ENCODE measurements around the gene CCDC51. TPM values are rescaled to one million over a fixed set of nuclear protein-coding genes. Genes with fewer than 3 reads are reported as not detected.

Gene CCDC51
- polyA plus RNA-seq, 4 donors: 11.1 to 22.6 (median 21.7) TPM

DNA sequence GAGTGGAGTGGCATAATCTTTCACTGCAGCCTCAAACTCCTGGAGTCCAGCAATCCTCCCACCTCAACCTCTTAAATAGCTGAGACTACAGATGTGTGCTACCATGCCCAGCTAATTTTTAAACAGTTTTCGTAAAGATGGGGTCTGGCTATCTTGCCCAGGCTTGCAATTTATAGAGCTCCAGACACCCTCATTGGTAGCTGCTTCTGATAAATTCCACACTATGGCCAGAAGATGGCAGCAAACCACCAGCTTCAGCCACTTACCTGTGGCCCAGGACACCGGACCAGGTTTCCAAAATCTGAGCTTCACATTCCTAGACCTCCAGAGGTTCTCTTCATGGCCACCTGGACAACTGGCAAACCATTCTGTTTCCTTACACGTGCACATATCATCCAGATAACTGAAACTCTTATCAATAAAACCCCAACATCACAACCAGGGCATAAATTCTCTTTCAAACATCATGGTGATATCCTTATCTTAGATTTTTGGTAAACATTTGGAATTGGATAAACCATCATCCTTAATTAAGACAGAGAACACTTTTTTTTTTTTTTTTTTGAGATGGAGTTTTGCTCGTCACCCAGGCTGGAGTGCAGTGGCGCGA lies 39.0 kb downstream of the CCDC51 start:
- H3K9me3 ChIP-seq (ENCODE audit: control insufficient read depth in 2 of 2, insufficient read depth in 1 of 2, low read depth in 1 of 2, low read length in 1 of 2): no peaks in the 10 kb centered on the region
- no peak overlapping the region for H3K27ac ChIP-seq (ENCODE audit: low read depth in 1 of 3, low read length in 2 of 3)
- no peaks in the 10 kb centered on the region for H3K4me1 ChIP-seq (ENCODE audit: control insufficient read depth in 3 of 3, insufficient read depth in 2 of 3, low read depth in 1 of 3, low read length in 2 of 3)
- DNase-seq: peak; percentile 79 to 82
- FAIRE-seq: no peak
- no peak overlapping the region for H3K4me3 ChIP-seq (ENCODE audit: low read depth in 1 of 3, low read length in 3 of 3)
- H3K27me3 ChIP-seq (ENCODE audit: control insufficient read depth in 3 of 3, insufficient read depth in 3 of 3, low read length in 3 of 3): no peaks in the 10 kb centered on the region
- H3K36me3 ChIP-seq (ENCODE audit: control insufficient read depth in 3 of 3, insufficient read depth in 2 of 3, low read depth in 1 of 3, low read length in 3 of 3): peaks cover 0 to 45% (median 7%) of the 10 kb centered on the region in 3 donors
- WGBS, 3 donors: 55 to 61% (median 57%) methylated on average over 6 of the region's 6 CpGs

DNA sequence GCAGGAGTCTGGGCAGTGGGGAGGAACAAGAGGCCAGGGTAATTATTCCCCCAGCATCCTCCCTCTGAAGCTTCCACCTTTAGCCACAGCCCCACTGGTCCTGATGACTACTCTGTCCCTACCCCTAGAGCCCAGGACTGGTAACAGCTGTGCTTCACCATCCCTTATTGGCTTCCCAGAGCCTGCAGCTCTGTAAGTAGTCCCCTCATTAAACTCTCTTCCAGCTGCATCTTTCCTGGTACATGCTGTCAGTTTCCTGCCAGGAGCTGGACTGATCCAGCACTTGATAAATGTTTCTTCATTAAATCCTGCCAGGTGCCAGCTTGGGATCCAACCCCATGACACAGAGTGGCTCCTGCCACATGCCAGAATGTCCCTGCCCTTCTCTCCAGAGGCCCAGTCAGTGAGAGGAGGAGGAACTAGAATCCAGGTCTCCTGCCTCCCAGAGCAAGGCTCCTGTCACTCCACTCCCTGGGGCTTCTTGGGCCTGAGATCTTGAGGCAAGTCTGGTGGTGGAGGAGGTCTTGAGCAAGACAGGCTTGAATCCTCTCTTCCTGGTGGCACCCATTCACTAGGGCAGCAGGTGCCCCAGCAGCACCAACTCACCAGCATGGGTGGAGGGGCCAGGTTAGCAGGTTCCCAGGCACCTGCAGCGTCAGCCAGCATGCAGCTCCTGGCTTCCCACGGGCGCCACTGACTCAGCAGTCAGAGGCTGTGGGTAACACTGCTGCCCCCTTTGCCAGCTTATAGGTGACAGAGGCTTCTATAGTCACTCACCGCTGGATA lies 40.3 kb downstream of the CCDC51 start:
- H3K4me1 ChIP-seq (ENCODE audit: control insufficient read depth in 3 of 3, insufficient read depth in 2 of 3, low read depth in 1 of 3, low read length in 2 of 3): no peaks in the 10 kb centered on the region

DNA sequence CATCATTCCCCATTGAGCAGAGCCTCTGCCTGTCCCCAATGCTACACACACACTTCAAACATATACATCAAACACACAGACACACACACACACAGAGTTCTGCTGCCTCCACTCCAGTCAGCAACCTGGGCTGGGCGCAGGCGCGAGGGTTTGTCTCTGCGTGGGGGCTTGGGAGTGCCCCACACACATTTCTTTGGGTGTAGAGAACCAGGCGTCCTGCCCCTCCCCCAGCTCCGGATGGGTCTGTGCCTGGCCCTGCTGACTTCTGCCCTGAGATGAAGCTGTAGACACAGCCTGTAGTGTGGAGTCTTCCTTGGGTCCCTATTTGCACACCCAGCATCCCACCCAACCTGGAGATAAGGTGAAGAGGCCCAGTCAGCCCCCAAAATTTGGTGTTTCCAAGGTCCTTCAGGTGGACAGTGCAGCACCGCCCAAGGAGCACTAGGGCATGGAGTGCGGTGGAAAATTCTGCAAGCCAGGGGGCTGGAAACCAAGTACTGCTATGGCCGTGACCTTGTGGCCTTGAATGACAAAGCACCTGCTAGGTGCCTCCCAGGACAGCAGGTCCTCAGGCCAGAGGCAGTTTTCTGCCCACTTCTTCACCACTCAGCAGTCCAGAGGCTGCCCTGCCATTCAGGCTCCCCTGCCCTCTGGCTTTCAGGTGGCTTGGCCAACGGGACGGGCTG lies 41.1 kb downstream of the CCDC51 start:
- FAIRE-seq: no peak
- H3K9me3 ChIP-seq (ENCODE audit: control insufficient read depth in 2 of 2, insufficient read depth in 1 of 2, low read depth in 1 of 2, low read length in 1 of 2): no peaks in the 10 kb centered on the region
- no peak for DNase-seq
- WGBS, 3 donors: 33 to 64% (median 49%) methylated on average over 11 of the region's 11 CpGs
- peaks cover 0 to 24% (median under 1%) of the 10 kb centered on the region in 3 donors for H3K36me3 ChIP-seq (ENCODE audit: control insufficient read depth in 3 of 3, insufficient read depth in 2 of 3, low read depth in 1 of 3, low read length in 3 of 3)
- no peak overlapping the region for H3K4me3 ChIP-seq (ENCODE audit: low read depth in 1 of 3, low read length in 3 of 3)
- H3K4me1 ChIP-seq (ENCODE audit: control insufficient read depth in 3 of 3, insufficient read depth in 2 of 3, low read depth in 1 of 3, low read length in 2 of 3): no peaks in the 10 kb centered on the region
- no peak overlapping the region for H3K27ac ChIP-seq (ENCODE audit: low read depth in 1 of 3, low read length in 2 of 3)
- peaks cover 0 to 3% (median 0%) of the 10 kb centered on the region in 3 donors for H3K27me3 ChIP-seq (ENCODE audit: control insufficient read depth in 3 of 3, insufficient read depth in 3 of 3, low read length in 3 of 3)

More for the DNA sequence above, 40.3 kb downstream of the CCDC51 start:
- DNase-seq: no peak
- no peak overlapping the region for H3K27ac ChIP-seq (ENCODE audit: low read depth in 1 of 3, low read length in 2 of 3)
- FAIRE-seq: no peak
- H3K27me3 ChIP-seq (ENCODE audit: control insufficient read depth in 3 of 3, insufficient read depth in 3 of 3, low read length in 3 of 3): peaks cover 0 to 3% (median 0%) of the 10 kb centered on the region in 3 donors
- H3K9me3 ChIP-seq (ENCODE audit: control insufficient read depth in 2 of 2, insufficient read depth in 1 of 2, low read depth in 1 of 2, low read length in 1 of 2): no peaks in the 10 kb centered on the region
- no peak overlapping the region for H3K4me3 ChIP-seq (ENCODE audit: low read depth in 1 of 3, low read length in 3 of 3)
- WGBS, 3 donors: 37 to 49% (median 44%) methylated on average over 4 of the region's 4 CpGs
- H3K36me3 ChIP-seq (ENCODE audit: control insufficient read depth in 3 of 3, insufficient read depth in 2 of 3, low read depth in 1 of 3, low read length in 3 of 3): peaks cover 0 to 31% (median 4%) of the 10 kb centered on the region in 3 donors

DNA sequence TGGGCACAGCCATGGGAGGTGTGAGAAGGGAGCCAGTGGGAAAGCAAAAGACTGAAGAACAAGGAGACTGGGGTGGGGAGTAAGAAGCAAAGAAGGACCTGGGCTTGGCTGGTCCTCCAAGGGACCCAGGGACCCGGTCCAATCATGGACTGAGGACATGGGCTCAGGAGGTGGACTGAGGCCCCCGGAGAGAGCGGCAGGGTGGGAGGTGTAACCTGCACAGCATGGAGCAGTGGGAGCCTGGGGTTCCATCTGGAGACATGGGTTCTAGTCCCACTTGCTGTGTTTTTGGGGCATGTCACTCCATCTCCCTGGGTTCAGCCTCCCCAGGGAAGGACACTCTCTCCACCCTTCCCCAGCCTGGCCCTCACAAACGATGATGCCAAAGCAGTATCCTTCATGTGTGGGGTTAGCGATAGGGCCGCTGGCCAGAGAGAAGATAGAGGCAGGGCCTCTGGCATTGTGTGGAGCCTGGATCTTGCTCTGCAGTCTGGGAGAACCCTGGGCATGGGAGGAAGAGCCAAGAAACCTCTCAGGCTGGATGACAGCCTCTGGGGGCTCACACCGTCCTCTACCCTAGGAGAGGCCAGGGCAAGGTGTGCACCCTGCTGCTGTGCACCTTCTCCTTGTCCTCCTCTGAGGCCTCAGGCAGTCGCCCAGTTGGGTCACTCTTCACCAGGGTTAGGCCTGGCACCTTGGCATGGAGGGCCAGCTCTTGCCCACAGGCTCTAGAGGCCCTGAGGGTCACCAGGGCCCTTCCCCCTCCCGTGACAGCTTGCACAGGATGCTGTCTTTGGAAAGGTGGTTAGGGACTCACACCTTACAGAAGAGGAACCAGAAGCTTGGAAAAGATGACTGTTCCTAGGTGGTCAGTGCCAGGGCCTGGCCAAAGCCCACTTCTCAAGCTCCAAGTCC lies 41.9 kb downstream of the CCDC51 start:
- FAIRE-seq (no peak), DNase-seq (no peak)
- peaks cover 0 to 3% (median 0%) of the 10 kb centered on the region in 3 donors for H3K27me3 ChIP-seq (ENCODE audit: control insufficient read depth in 3 of 3, insufficient read depth in 3 of 3, low read length in 3 of 3)
- no peak overlapping the region for H3K4me3 ChIP-seq (ENCODE audit: low read depth in 1 of 3, low read length in 3 of 3)
- H3K4me1 ChIP-seq (ENCODE audit: control insufficient read depth in 3 of 3, insufficient read depth in 2 of 3, low read depth in 1 of 3, low read length in 2 of 3): no peaks in the 10 kb centered on the region
- H3K27ac ChIP-seq (ENCODE audit: low read depth in 1 of 3, low read length in 2 of 3): no peak overlapping the region
- peaks cover 0 to 15% (median 0%) of the 10 kb centered on the region in 3 donors for H3K36me3 ChIP-seq (ENCODE audit: control insufficient read depth in 3 of 3, insufficient read depth in 2 of 3, low read depth in 1 of 3, low read length in 3 of 3)
- no peaks in the 10 kb centered on the region for H3K9me3 ChIP-seq (ENCODE audit: control insufficient read depth in 2 of 2, insufficient read depth in 1 of 2, low read depth in 1 of 2, low read length in 1 of 2)
- 57 to 70% (median 58%) methylated on average over 8 to 9 of the region's 9 CpGs for WGBS, 3 donors

DNA sequence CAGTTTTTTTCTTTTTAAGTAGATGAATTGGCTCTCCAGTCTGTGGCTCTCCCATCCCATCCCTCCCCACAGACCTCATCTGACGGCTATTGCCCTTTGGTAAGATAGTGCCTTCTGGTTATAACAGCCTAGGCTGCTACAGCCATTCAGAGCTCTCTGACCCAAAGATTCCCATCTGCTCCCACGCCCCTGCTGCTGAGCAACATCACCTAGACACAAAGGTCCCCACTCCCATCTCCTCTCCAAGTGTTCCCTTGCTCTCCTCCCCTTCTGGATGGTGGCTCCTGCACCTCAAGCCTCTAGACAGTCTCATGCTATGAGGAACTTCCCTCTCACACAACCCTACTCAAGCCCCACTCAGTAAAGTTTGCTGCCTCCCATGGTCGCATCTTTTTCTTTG lies 44.2 kb downstream of the CCDC51 start:
- no peak overlapping the region for H3K4me3 ChIP-seq (ENCODE audit: low read depth in 1 of 3, low read length in 3 of 3)
- 42 to 66% (median 52%) methylated on average over 3 of the region's 3 CpGs for WGBS, 3 donors
- no peak for FAIRE-seq
- peaks cover 0 to 3% (median 0%) of the 10 kb centered on the region in 3 donors for H3K27me3 ChIP-seq (ENCODE audit: control insufficient read depth in 3 of 3, insufficient read depth in 3 of 3, low read length in 3 of 3)
- H3K36me3 ChIP-seq (ENCODE audit: control insufficient read depth in 3 of 3, insufficient read depth in 2 of 3, low read depth in 1 of 3, low read length in 3 of 3): peaks cover 0 to 2% (median 0%) of the 10 kb centered on the region in 3 donors
- DNase-seq: no peak
- H3K27ac ChIP-seq (ENCODE audit: low read depth in 1 of 3, low read length in 2 of 3): no peak overlapping the region
- no peaks in the 10 kb centered on the region for H3K4me1 ChIP-seq (ENCODE audit: control insufficient read depth in 3 of 3, insufficient read depth in 2 of 3, low read depth in 1 of 3, low read length in 2 of 3)
- H3K9me3 ChIP-seq (ENCODE audit: control insufficient read depth in 2 of 2, insufficient read depth in 1 of 2, low read depth in 1 of 2, low read length in 1 of 2): no peaks in the 10 kb centered on the region

DNA sequence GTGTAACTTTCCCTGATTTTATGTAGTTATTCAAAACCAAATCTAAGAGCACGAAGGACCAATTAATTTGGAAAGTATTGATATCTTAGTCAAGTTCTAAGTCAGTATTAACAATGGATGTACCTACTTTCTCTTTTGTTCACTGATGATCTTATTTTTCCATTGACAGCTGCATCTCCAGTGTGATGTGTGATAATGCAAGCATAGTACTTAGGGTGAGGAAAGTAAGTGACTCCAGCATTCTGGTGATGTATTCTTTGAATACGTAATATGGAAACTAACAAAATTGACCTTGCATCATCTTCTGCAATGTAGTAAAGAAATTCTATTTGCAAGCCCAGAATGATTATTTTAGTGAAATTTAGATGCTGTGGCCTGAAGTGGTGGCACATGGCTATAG lies 45.5 kb downstream of the CCDC51 start:
- no peak for FAIRE-seq
- 84 to 87% (median 85%) methylated on average over 2 of the region's 2 CpGs for WGBS, 3 donors

DNA sequence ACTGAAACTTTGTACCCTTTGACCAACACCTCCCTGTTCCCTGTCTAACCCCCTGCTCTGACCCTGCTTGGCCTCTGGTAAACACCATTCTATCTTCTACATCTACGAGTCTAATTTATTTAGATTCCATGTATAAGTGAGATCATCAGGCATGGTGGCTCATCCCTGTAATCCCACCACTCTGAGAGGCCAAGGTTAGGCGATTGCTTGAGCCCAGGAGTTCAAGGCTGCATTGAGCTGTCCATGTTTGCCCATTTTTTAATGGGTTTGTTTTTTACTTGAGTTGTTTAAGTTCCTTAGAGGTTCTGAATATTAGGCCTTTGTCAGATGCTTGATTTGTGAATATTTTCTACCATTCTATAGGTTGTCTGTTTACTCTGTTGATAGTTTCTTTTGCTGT lies 51.0 kb downstream of the CCDC51 start:
- FAIRE-seq (no peak), DNase-seq (no peak)
- H3K27ac ChIP-seq (ENCODE audit: low read depth in 1 of 3, low read length in 2 of 3): no peak overlapping the region
- no peak overlapping the region for H3K4me3 ChIP-seq (ENCODE audit: low read depth in 1 of 3, low read length in 3 of 3)
- 55 to 61% (median 59%) methylated on average over 2 of the region's 2 CpGs for WGBS, 3 donors
- H3K27me3 ChIP-seq (ENCODE audit: control insufficient read depth in 3 of 3, insufficient read depth in 3 of 3, low read length in 3 of 3): no peaks in the 10 kb centered on the region
- peaks cover 0 to 4% of the 10 kb centered on the region in 2 donors for H3K9me3 ChIP-seq (ENCODE audit: control insufficient read depth in 2 of 2, insufficient read depth in 1 of 2, low read depth in 1 of 2, low read length in 1 of 2)
- no peaks in the 10 kb centered on the region for H3K4me1 ChIP-seq (ENCODE audit: control insufficient read depth in 3 of 3, insufficient read depth in 2 of 3, low read depth in 1 of 3, low read length in 2 of 3)
- H3K36me3 ChIP-seq (ENCODE audit: control insufficient read depth in 3 of 3, insufficient read depth in 2 of 3, low read depth in 1 of 3, low read length in 3 of 3): no peaks in the 10 kb centered on the region

More for the DNA sequence above, 45.5 kb downstream of the CCDC51 start:
- Histone ChIP-seq H3K4me3 (ENCODE audit: low read depth in 1 of 3, low read length in 3 of 3) (no peak overlapping the region), H3K27me3 (ENCODE audit: control insufficient read depth in 3 of 3, insufficient read depth in 3 of 3, low read length in 3 of 3) (peaks cover 0 to 3% (median 0%) of the 10 kb centered on the region in 3 donors), H3K36me3 (ENCODE audit: control insufficient read depth in 3 of 3, insufficient read depth in 2 of 3, low read depth in 1 of 3, low read length in 3 of 3) (no peaks in the 10 kb centered on the region), H3K4me1 (ENCODE audit: control insufficient read depth in 3 of 3, insufficient read depth in 2 of 3, low read depth in 1 of 3, low read length in 2 of 3) (no peaks in the 10 kb centered on the region), H3K27ac (ENCODE audit: low read depth in 1 of 3, low read length in 2 of 3) (no peak overlapping the region), H3K9me3 (ENCODE audit: control insufficient read depth in 2 of 2, insufficient read depth in 1 of 2, low read depth in 1 of 2, low read length in 1 of 2) (no peaks in the 10 kb centered on the region)
- no peak for DNase-seq

DNA sequence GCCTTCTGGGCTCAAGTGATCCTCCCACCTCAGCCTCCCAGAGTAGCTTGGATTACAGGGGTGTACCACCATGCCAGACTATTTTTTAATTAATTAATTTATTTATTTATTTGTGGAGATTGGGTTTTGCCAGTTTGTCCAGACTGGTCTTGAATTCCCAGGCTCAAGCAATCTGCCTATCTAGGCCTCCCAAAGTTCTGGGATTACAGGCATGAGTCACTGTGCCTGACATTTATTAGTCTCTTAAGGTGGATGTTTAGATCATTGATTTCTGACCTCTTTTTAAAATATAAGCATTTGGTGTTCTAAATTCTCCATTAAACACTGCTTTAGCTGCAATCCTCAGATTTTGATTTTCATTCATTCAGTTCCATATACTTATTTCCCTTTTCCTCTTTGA lies 52.3 kb downstream of the CCDC51 start:
- FAIRE-seq (no peak), DNase-seq (no peak)
- no peaks in the 10 kb centered on the region for H3K36me3 ChIP-seq (ENCODE audit: control insufficient read depth in 3 of 3, insufficient read depth in 2 of 3, low read depth in 1 of 3, low read length in 3 of 3)
- peaks cover 0 to 4% of the 10 kb centered on the region in 2 donors for H3K9me3 ChIP-seq (ENCODE audit: control insufficient read depth in 2 of 2, insufficient read depth in 1 of 2, low read depth in 1 of 2, low read length in 1 of 2)
- H3K27me3 ChIP-seq (ENCODE audit: control insufficient read depth in 3 of 3, insufficient read depth in 3 of 3, low read length in 3 of 3): no peaks in the 10 kb centered on the region
- no peak overlapping the region for H3K4me3 ChIP-seq (ENCODE audit: low read depth in 1 of 3, low read length in 3 of 3)
- no peaks in the 10 kb centered on the region for H3K4me1 ChIP-seq (ENCODE audit: control insufficient read depth in 3 of 3, insufficient read depth in 2 of 3, low read depth in 1 of 3, low read length in 2 of 3)
- H3K27ac ChIP-seq (ENCODE audit: low read depth in 1 of 3, low read length in 2 of 3): no peak overlapping the region
